Activated naive CD4-positive, alpha-beta T cell treated with anti-CD3 and anti-CD28 coated beads for 36 hours (primary cell): Measurements from ENCODE around the gene NFYB. TPM values are rescaled to one million over a fixed set of nuclear protein-coding genes. Genes with fewer than 3 reads are reported as not detected.
"Not testable (repeated sequence)": the region's sequence is repeated elsewhere in the genome, so short reads cannot be mapped to it uniquely, and the experiment has no call there.

Experiments used
- CTCF ChIA-PET: fragments of 350-600 bp; sonication (Branson Sonifier 250); formaldehyde crosslinking; loops from one replicate; lab custom pipeline; 2021; ENCODE audit warnings: antibody characterized with exemption; lab: Charles Lee
- DNase-seq: peaks from one replicate; pipeline ENCODE4 v3.0.0-alpha.2; 2020
- H3K27ac Mint-ChIP-seq: one replicate; pipeline ENCODE4 v1.8.0; 2021; ENCODE audit warnings: mild to moderate bottlenecking, mixed read lengths
- H3K27me3 Mint-ChIP-seq: one replicate; pipeline ENCODE4 v1.8.0; 2021; ENCODE audit warnings: low read depth, mixed read lengths
- H3K36me3 Mint-ChIP-seq: one replicate; pipeline ENCODE4 v1.8.0; 2021; ENCODE audit warnings: low read depth, mixed read lengths
- H3K4me1 Mint-ChIP-seq: one replicate; pipeline ENCODE4 v1.8.0; 2021; ENCODE audit warnings: low read depth, mixed read lengths
- H3K4me3 Mint-ChIP-seq: one replicate; pipeline ENCODE4 v1.8.0; 2021; ENCODE audit warnings: mild to moderate bottlenecking, moderate library complexity, mixed read lengths
- H3K9me3 Mint-ChIP-seq: one replicate; pipeline ENCODE4 v1.8.0; 2021; ENCODE audit warnings: mixed read lengths
- intact Hi-C: fragments of 100-400 bp; cut with micrococcal nuclease; formaldehyde crosslinking; loops from one replicate; pipeline ENCODE4 v1.15.1; 2023
- total RNA-seq, 2 experiments: library from RNA; stranded (reverse); gene quantifications; one replicate each; pipeline ENCODE4 v1.2.3, GENCODE V29; 2021

Gene NFYB
- total RNA-seq: 10 to 100 TPM; 23.3 to 28.3 TPM

GRCh38 chr12:104137902-104138796 lies at the start of gene NFYB:
Gene NFYB (minus strand): TSS chr12:104138210. CDS start chr12:104135453, 2,757 bp downstream.
- H3K9me3 Mint-ChIP-seq: no peaks in the 10 kb centered on the region
- intact Hi-C loops: loop anchor here (1.0 to 5.0 kb wide), 12 partner anchors 74 to 1099 kb away; partner anchors contain the start of genes APPL2, EID3, HCFC2 and HSP90B1
- H3K36me3 Mint-ChIP-seq: no peaks in the 10 kb centered on the region
- H3K4me1 Mint-ChIP-seq: peaks cover 14% of the 10 kb centered on the region
- H3K4me3 Mint-ChIP-seq: peak within 1 kb of the TSS; percentile 84
- no peaks in the 10 kb centered on the region for H3K27me3 Mint-ChIP-seq
- H3K27ac Mint-ChIP-seq: peak within 1 kb of the TSS; percentile 84
- peak; percentile 95 for DNase-seq
- CTCF ChIA-PET: interaction anchor here (0.7 to 1.4 kb wide), 4 partner anchors 12 to 79 kb away, joined by 3 read pairs; no protein-coding TSS in a partner anchor

- Mint-ChIP-seq H3K36me3 (no peaks in the 10 kb centered on the region), H3K27me3 (no peaks in the 10 kb centered on the region), H3K9me3 (no peaks in the 10 kb centered on the region), H3K4me1 (no peaks in the 10 kb centered on the region), H3K4me3 (no peak overlapping the region), H3K27ac (no peak overlapping the region)
- DNase-seq: no peak
- CTCF ChIA-PET: no interaction called here
- intact Hi-C loops: no loop called here
Observed at GRCh38 chr12:104187446-104188155, 49.6 kb upstream of the NFYB start.

- H3K27me3 Mint-ChIP-seq: no peaks in the 10 kb centered on the region
- intact Hi-C loops: no loop called here
- no peaks in the 10 kb centered on the region for H3K9me3 Mint-ChIP-seq
- H3K27ac Mint-ChIP-seq: no peak overlapping the region
- CTCF ChIA-PET: no interaction called here
- DNase-seq: no peak
- no peaks in the 10 kb centered on the region for H3K36me3 Mint-ChIP-seq
- H3K4me3 Mint-ChIP-seq: no peak overlapping the region
- no peaks in the 10 kb centered on the region for H3K4me1 Mint-ChIP-seq
Observed at GRCh38 chr12:104183443-104183842, 45.4 kb upstream of the NFYB start.

- CTCF ChIA-PET: no interaction called here
- H3K4me1 Mint-ChIP-seq: peaks cover under 1% of the 10 kb centered on the region
- H3K9me3 Mint-ChIP-seq: no peaks in the 10 kb centered on the region
- H3K27me3 Mint-ChIP-seq: no peaks in the 10 kb centered on the region
- DNase-seq: no peak
- H3K27ac Mint-ChIP-seq: no peak overlapping the region
- intact Hi-C loops: no loop called here
- H3K4me3 Mint-ChIP-seq: no peak overlapping the region
- no peaks in the 10 kb centered on the region for H3K36me3 Mint-ChIP-seq
Observed at GRCh38 chr12:104182621-104183378, 44.8 kb upstream of the NFYB start.

- no peak for DNase-seq
- no peaks in the 10 kb centered on the region for H3K9me3 Mint-ChIP-seq
- no peaks in the 10 kb centered on the region for H3K36me3 Mint-ChIP-seq
- no peak overlapping the region for H3K27ac Mint-ChIP-seq
- intact Hi-C loops: no loop called here
- no peaks in the 10 kb centered on the region for H3K27me3 Mint-ChIP-seq
- peaks cover 7% of the 10 kb centered on the region for H3K4me1 Mint-ChIP-seq
- no peak overlapping the region for H3K4me3 Mint-ChIP-seq
- CTCF ChIA-PET: no interaction called here
Observed at GRCh38 chr12:104182144-104182543, 44.1 kb upstream of the NFYB start.

- CTCF ChIA-PET: no interaction called here
- H3K36me3 Mint-ChIP-seq: no peaks in the 10 kb centered on the region
- no peak for DNase-seq
- H3K27ac Mint-ChIP-seq: no peak overlapping the region
- H3K4me3 Mint-ChIP-seq: no peak overlapping the region
- no peaks in the 10 kb centered on the region for H3K27me3 Mint-ChIP-seq
- intact Hi-C loops: no loop called here
- H3K9me3 Mint-ChIP-seq: no peaks in the 10 kb centered on the region
- peaks cover 7% of the 10 kb centered on the region for H3K4me1 Mint-ChIP-seq
Observed at GRCh38 chr12:104181313-104181712, 43.3 kb upstream of the NFYB start.

GRCh38 chr12:104180374-104180773 lies 42.4 kb upstream of the NFYB start:
- CTCF ChIA-PET: interaction anchor here (0.6 kb wide), 2 partner anchors 39 to 149 kb away, joined by 3 to 4 read pairs; no protein-coding TSS in a partner anchor
- no peak for DNase-seq
- Mint-ChIP-seq H3K4me3 (no peak overlapping the region), H3K27me3 (no peaks in the 10 kb centered on the region), H3K36me3 (no peaks in the 10 kb centered on the region), H3K27ac (no peak overlapping the region), H3K9me3 (no peaks in the 10 kb centered on the region), H3K4me1 (peaks cover 7% of the 10 kb centered on the region)
- intact Hi-C loops: no loop called here

GRCh38 chr12:104177663-104178501 lies 39.9 kb upstream of the NFYB start:
- H3K27ac Mint-ChIP-seq: no peak overlapping the region
- no peaks in the 10 kb centered on the region for H3K27me3 Mint-ChIP-seq
- CTCF ChIA-PET: no interaction called here
- intact Hi-C loops: no loop called here
- peak; percentile 27 for DNase-seq
- no peaks in the 10 kb centered on the region for H3K9me3 Mint-ChIP-seq
- H3K36me3 Mint-ChIP-seq: no peaks in the 10 kb centered on the region
- H3K4me3 Mint-ChIP-seq: no peak overlapping the region
- peaks cover 7% of the 10 kb centered on the region for H3K4me1 Mint-ChIP-seq

GRCh38 chr12:104177336-104177662 lies 39.3 kb upstream of the NFYB start:
- no peak for DNase-seq

GRCh38 chr12:104175726-104176247 lies 37.8 kb upstream of the NFYB start:
- Mint-ChIP-seq H3K27ac (no peak overlapping the region), H3K36me3 (no peaks in the 10 kb centered on the region), H3K27me3 (no peaks in the 10 kb centered on the region), H3K9me3 (no peaks in the 10 kb centered on the region), H3K4me1 (peaks cover 7% of the 10 kb centered on the region), H3K4me3 (no peak overlapping the region)
- DNase-seq: no peak
- intact Hi-C loops: no loop called here
- CTCF ChIA-PET: interaction anchor here (0.6 kb wide), 1 partner anchor 702 kb away, joined by 4 read pairs; no protein-coding TSS in a partner anchor

More at GRCh38 chr12:104177336-104177662, 39.3 kb upstream of the NFYB start:
- Mint-ChIP-seq H3K4me1 (peaks cover 7% of the 10 kb centered on the region), H3K36me3 (no peaks in the 10 kb centered on the region), H3K27ac (no peak overlapping the region), H3K9me3 (no peaks in the 10 kb centered on the region), H3K4me3 (no peak overlapping the region), H3K27me3 (no peaks in the 10 kb centered on the region)
- CTCF ChIA-PET: no interaction called here
- intact Hi-C loops: no loop called here

GRCh38 chr12:104173804-104174203 lies 35.8 kb upstream of the NFYB start:
- H3K4me3 Mint-ChIP-seq, H3K9me3 Mint-ChIP-seq, intact Hi-C loops, H3K4me1 Mint-ChIP-seq, H3K27ac Mint-ChIP-seq, H3K27me3 Mint-ChIP-seq, CTCF ChIA-PET, DNase-seq, H3K36me3 Mint-ChIP-seq: not testable (repeated sequence)
